ENCODE results near the gene DBP. TPM values are rescaled to one million over a fixed set of nuclear protein-coding genes. Genes with fewer than 3 reads are reported as not detected.

Gene DBP
- total and polyA plus RNA-seq, 10 of the 15 experiments (the other 5 are each of a cell fraction or from before 2014, with no cell fraction given), result 2.0 to 10.6 (median 6.9) TPM

GRCh38 chr19:48637449-48637947 is 319 bp upstream of the DBP start:
- in situ Hi-C loops (cut with MboI), result loop anchor here (25.0 kb wide), 1 partner anchor 1250 kb away; the partner anchor contains the start of genes AKT1S1, IL4I1 and TBC1D17
- H2AFZ ChIP-seq (ENCODE audit: control insufficient read depth, low read depth, low read length), result peak overlapping the region; percentile 71
- TF ChIP-seq YBX1 (IDR thresholded peaks at IDR 0.05), result no peak
- no peak for TF ChIP-seq SREBF1 (IDR thresholded peaks at IDR 0.05; ENCODE audit: low read length)
- TF ChIP-seq CREB1 (IDR thresholded peaks at IDR 0.05; ENCODE audit: low read depth), result peak; percentile 73
- no peak for TF ChIP-seq SUPT20H (IDR thresholded peaks at IDR 0.05; ENCODE audit: borderline replicate concordance, control insufficient read depth, low read depth, low read length)
- no peak for TF ChIP-seq SMC3 (IDR thresholded peaks at IDR 0.05; ENCODE audit: borderline replicate concordance, low read length)
- no peak for TF ChIP-seq NR2F1 (conservative IDR thresholded peaks at IDR 0.05)
- TF ChIP-seq NBN (IDR thresholded peaks at IDR 0.05), result peak; percentile 35; the same call in 1 of the 2 replicates
- TF ChIP-seq ZNF384 (IDR thresholded peaks at IDR 0.05; ENCODE audit: borderline replicate concordance, low read depth, low read length), result peak; percentile 91
- TF ChIP-seq RCOR1 (conservative IDR thresholded peaks at IDR 0.05; ENCODE audit: low read depth, low read length), result no peak; the same call in 1 of the 2 replicates
- TF ChIP-seq, protein P1, sequence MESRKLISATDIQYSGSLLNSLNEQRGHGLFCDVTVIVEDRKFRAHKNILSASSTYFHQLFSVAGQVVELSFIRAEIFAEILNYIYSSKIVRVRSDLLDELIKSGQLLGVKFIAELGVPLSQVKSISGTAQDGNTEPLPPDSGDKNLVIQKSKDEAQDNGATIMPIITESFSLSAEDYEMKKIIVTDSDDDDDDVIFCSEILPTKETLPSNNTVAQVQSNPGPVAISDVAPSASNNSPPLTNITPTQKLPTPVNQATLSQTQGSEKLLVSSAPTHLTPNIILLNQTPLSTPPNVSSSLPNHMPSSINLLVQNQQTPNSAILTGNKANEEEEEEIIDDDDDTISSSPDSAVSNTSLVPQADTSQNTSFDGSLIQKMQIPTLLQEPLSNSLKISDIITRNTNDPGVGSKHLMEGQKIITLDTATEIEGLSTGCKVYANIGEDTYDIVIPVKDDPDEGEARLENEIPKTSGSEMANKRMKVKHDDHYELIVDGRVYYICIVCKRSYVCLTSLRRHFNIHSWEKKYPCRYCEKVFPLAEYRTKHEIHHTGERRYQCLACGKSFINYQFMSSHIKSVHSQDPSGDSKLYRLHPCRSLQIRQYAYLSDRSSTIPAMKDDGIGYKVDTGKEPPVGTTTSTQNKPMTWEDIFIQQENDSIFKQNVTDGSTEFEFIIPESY (IDR thresholded peaks at IDR 0.05), result peak; percentile 86; the same call in 1 of the 2 replicates
- no peak for TF ChIP-seq ZNF217 (IDR thresholded peaks at IDR 0.05)
- no peak for TF ChIP-seq HDAC6 (IDR thresholded peaks at IDR 0.05; ENCODE audit: unreplicated experiment)
- TF ChIP-seq, protein P2, sequence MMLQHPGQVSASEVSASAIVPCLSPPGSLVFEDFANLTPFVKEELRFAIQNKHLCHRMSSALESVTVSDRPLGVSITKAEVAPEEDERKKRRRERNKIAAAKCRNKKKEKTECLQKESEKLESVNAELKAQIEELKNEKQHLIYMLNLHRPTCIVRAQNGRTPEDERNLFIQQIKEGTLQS (IDR thresholded peaks at IDR 0.05; ENCODE audit: borderline replicate concordance, extremely low read depth, low read depth, low read length), result 0 out of 2 replicates have a peak, but pooled peaks have one; percentile 18
- TF ChIP-seq SIX5 (IDR thresholded peaks at IDR 0.05; ENCODE audit: low read depth, low read length, severe bottlenecking), result no peak
- TF ChIP-seq TCF12 (IDR thresholded peaks at IDR 0.05; ENCODE audit: low read depth, low read length), result 0 out of 2 replicates have a peak, but pooled peaks have one; percentile 35
- TF ChIP-seq FOXK2 (IDR thresholded peaks at IDR 0.05), result no peak
- TF ChIP-seq BRCA1 (IDR thresholded peaks at IDR 0.05; ENCODE audit: low read depth, low read length), result no peak
- TF ChIP-seq, protein P3, sequence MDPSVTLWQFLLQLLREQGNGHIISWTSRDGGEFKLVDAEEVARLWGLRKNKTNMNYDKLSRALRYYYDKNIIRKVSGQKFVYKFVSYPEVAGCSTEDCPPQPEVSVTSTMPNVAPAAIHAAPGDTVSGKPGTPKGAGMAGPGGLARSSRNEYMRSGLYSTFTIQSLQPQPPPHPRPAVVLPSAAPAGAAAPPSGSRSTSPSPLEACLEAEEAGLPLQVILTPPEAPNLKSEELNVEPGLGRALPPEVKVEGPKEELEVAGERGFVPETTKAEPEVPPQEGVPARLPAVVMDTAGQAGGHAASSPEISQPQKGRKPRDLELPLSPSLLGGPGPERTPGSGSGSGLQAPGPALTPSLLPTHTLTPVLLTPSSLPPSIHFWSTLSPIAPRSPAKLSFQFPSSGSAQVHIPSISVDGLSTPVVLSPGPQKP (IDR thresholded peaks at IDR 0.05; ENCODE audit: low read depth, low read length), result no peak
- TF ChIP-seq SMAD1 (IDR thresholded peaks at IDR 0.05; ENCODE audit: low read depth, partially characterized antibody), result no peak
- TF ChIP-seq ESRRA (IDR thresholded peaks at IDR 0.05; ENCODE audit: low read length), result peak; percentile 63; the same call in 1 of the 2 replicates
- no peak for TF ChIP-seq MEF2A (IDR thresholded peaks at IDR 0.05; ENCODE audit: insufficient read depth, low read depth, low read length)
- no peak for TF ChIP-seq HDAC2 (IDR thresholded peaks at IDR 0.05)
- no peak for TF ChIP-seq EZH2 (IDR thresholded peaks at IDR 0.05; ENCODE audit: borderline replicate concordance, control insufficient read depth, low read depth, low read length)

More at GRCh38 chr19:48637449-48637947, 319 bp upstream of the DBP start:
- ATAC-seq (peak; percentile 85), DNase-seq (ENCODE audit: low read depth, low spot score) (peak; percentile 96), FAIRE-seq (peak; percentile 98)
- BruUV-seq (replicated peaks), result no TSS peak
- CTCF ChIA-PET, result interaction anchor here (1.0 to 1.2 kb wide), 2 partner anchors 8 to 37 kb away, joined by 3 to 5 read pairs; partner anchors contain the start of gene CA11
- H3K27ac ChIP-seq (ENCODE audit: control insufficient read depth, insufficient read depth), result peak overlapping the region; percentile 93
- intact Hi-C loops (cut with micrococcal nuclease; ENCODE audit: unreplicated experiment), result loop anchor here (10.0 kb wide), 1 partner anchor 327 kb away; the partner anchor contains the start of gene FTL
- H3K36me3 ChIP-seq (ENCODE audit: control insufficient read depth in 2 of 2, insufficient read depth in 2 of 2, low read length in 1 of 2), result no peaks in the 10 kb centered on the region
- under 1% methylated on average over 37 of the region's 38 CpGs for WGBS (ENCODE audit: insufficient coverage, insufficient replicate concordance, low lambda C conversion rate, missing lambda C conversion rate)
- peak overlapping the region; percentile 86 for H3K4me2 ChIP-seq (ENCODE audit: control insufficient read depth, insufficient read depth)
- SMC1A ChIA-PET (ENCODE audit: uncharacterized antibody, unreplicated experiment), result interaction anchor here (1.0 to 1.3 kb wide), 2 partner anchors 8 to 37 kb away, joined by 3 to 4 read pairs; partner anchors contain the start of gene CA11
- H3K9ac ChIP-seq (ENCODE audit: control insufficient read depth, insufficient read depth, low read length), result peak overlapping the region; percentile 72
- POLR2A ChIA-PET, result interaction anchor here (0.6 to 1.7 kb wide), 6 partner anchors 10 to 328 kb away, joined by 3 to 5 read pairs (median 3); partner anchors contain the start of genes FTL, RPL18 and SPHK2
- H3K79me2 ChIP-seq (ENCODE audit: control insufficient read depth, insufficient read depth, low read length), result peaks cover 5% of the 10 kb centered on the region
- peak overlapping the region; percentile 89 for H3K4me3 ChIP-seq
- no peaks in the 10 kb centered on the region for H3K27me3 ChIP-seq (replicated peaks in 1 of 2; ENCODE audit: control insufficient read depth in 2 of 2, insufficient read depth in 2 of 2, low read length in 1 of 2)
- RAD21 ChIA-PET (ENCODE audit: unreplicated experiment), result interaction anchor here (0.9 to 1.3 kb wide), 2 partner anchors 19 to 356 kb away, joined by 3 to 5 read pairs; partner anchors contain the start of genes GYS1, RPL18, RUVBL2 and SPHK2
- no peaks in the 10 kb centered on the region for H4K20me1 ChIP-seq (ENCODE audit: control insufficient read depth, insufficient read depth)
- no peaks in the 10 kb centered on the region for H3K9me3 ChIP-seq (replicated peaks; ENCODE audit: control insufficient read depth, insufficient read depth, low read length)
- H3K4me1 ChIP-seq (ENCODE audit: control insufficient read depth, insufficient read depth, low read length), result peaks cover 28% of the 10 kb centered on the region
